Measurements from ENCODE around the gene FAM89A. TPM values are rescaled to one million over a fixed set of nuclear protein-coding genes. Genes with fewer than 3 reads are reported as not detected.

Gene FAM89A
- total and polyA plus RNA-seq, 2 experiments from 2014 or later = 13.0 to 24.7 TPM

GRCh38 chr1:231075497-231075896 lies 35.4 kb upstream of the FAM89A start:
- Histone ChIP-seq H3K27ac (no peak overlapping the region), H3K4me1 (ENCODE audit: low read depth) (no peaks in the 10 kb centered on the region), H3K9me3 (ENCODE audit: low read depth) (no peaks in the 10 kb centered on the region), H3K4me3 (no peak overlapping the region), H3K36me3 (no peaks in the 10 kb centered on the region), H3K27me3 (no peaks in the 10 kb centered on the region)
- TF ChIP-seq, protein P1, sequence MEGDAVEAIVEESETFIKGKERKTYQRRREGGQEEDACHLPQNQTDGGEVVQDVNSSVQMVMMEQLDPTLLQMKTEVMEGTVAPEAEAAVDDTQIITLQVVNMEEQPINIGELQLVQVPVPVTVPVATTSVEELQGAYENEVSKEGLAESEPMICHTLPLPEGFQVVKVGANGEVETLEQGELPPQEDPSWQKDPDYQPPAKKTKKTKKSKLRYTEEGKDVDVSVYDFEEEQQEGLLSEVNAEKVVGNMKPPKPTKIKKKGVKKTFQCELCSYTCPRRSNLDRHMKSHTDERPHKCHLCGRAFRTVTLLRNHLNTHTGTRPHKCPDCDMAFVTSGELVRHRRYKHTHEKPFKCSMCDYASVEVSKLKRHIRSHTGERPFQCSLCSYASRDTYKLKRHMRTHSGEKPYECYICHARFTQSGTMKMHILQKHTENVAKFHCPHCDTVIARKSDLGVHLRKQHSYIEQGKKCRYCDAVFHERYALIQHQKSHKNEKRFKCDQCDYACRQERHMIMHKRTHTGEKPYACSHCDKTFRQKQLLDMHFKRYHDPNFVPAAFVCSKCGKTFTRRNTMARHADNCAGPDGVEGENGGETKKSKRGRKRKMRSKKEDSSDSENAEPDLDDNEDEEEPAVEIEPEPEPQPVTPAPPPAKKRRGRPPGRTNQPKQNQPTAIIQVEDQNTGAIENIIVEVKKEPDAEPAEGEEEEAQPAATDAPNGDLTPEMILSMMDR (IDR thresholded peaks at IDR 0.05; ENCODE audit: low read depth, low read length) = no peak
- no peak for DNase-seq (ENCODE audit: low read depth in 1 of 2, low spot score in 1 of 2)

DNA sequence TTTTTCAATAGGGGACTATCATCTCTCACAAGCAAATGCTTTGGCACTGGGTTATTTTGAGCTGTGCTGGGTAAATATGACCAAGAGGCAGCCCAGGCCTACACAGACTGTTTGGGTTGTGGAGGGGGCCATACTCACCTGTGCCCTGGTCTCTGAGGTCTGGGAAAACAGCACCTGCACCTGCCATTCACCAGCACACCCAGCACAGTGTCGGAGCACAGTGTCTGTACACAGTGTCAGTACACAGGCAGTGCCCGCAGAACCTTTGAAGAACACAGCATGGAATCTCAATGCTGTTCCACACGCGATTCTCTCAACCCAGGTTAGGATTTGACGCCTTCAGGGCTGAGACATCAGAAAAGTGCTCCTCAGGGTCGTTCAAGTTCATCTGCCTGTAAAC lies 35.0 kb upstream of the FAM89A start:
- TF ChIP-seq, protein P1 (IDR thresholded peaks at IDR 0.05; ENCODE audit: low read depth, low read length) = no peak
- H3K4me1 ChIP-seq (ENCODE audit: low read depth) = no peaks in the 10 kb centered on the region
- no peak overlapping the region for H3K4me3 ChIP-seq
- H3K36me3 ChIP-seq = no peaks in the 10 kb centered on the region
- no peak overlapping the region for H3K27ac ChIP-seq
- H3K9me3 ChIP-seq (ENCODE audit: low read depth) = no peaks in the 10 kb centered on the region
- no peaks in the 10 kb centered on the region for H3K27me3 ChIP-seq
- no peak for DNase-seq (ENCODE audit: low read depth in 1 of 2, low spot score in 1 of 2)

- no peak overlapping the region for H3K27ac ChIP-seq
- TF ChIP-seq, protein P1 (IDR thresholded peaks at IDR 0.05; ENCODE audit: low read depth, low read length) = no peak
- H3K9me3 ChIP-seq (ENCODE audit: low read depth) = no peaks in the 10 kb centered on the region
- H3K27me3 ChIP-seq = no peaks in the 10 kb centered on the region
- DNase-seq (ENCODE audit: low read depth in 1 of 2, low spot score in 1 of 2) = no peak
- H3K36me3 ChIP-seq = no peaks in the 10 kb centered on the region
- H3K4me1 ChIP-seq (ENCODE audit: low read depth) = no peaks in the 10 kb centered on the region
- H3K4me3 ChIP-seq = no peak overlapping the region
Observed at GRCh38 chr1:231074046-231074445, 34.0 kb upstream of the FAM89A start.

- TF ChIP-seq, protein P1 (IDR thresholded peaks at IDR 0.05; ENCODE audit: low read depth, low read length) = no peak
- H3K27ac ChIP-seq = no peak overlapping the region
- DNase-seq (ENCODE audit: low read depth in 1 of 2, low spot score in 1 of 2) = no peak
Observed at GRCh38 chr1:231073331-231073730, 33.3 kb upstream of the FAM89A start.

GRCh38 chr1:231072502-231073094 lies 32.5 kb upstream of the FAM89A start:
- no peak for DNase-seq (ENCODE audit: low read depth in 1 of 2, low spot score in 1 of 2)
- H3K4me1 ChIP-seq (ENCODE audit: low read depth) = no peaks in the 10 kb centered on the region
- H3K9me3 ChIP-seq (ENCODE audit: low read depth) = no peaks in the 10 kb centered on the region
- H3K27me3 ChIP-seq = no peaks in the 10 kb centered on the region
- TF ChIP-seq, protein P1 (IDR thresholded peaks at IDR 0.05; ENCODE audit: low read depth, low read length) = no peak
- H3K27ac ChIP-seq = no peak overlapping the region
- no peak overlapping the region for H3K4me3 ChIP-seq
- H3K36me3 ChIP-seq = no peaks in the 10 kb centered on the region

More at GRCh38 chr1:231073331-231073730, 33.3 kb upstream of the FAM89A start:
- no peaks in the 10 kb centered on the region for H3K9me3 ChIP-seq (ENCODE audit: low read depth)
- H3K36me3 ChIP-seq = no peaks in the 10 kb centered on the region
- H3K4me1 ChIP-seq (ENCODE audit: low read depth) = no peaks in the 10 kb centered on the region
- H3K4me3 ChIP-seq = no peak overlapping the region
- no peaks in the 10 kb centered on the region for H3K27me3 ChIP-seq

Data from cardiac muscle cell (in vitro differentiated cells and primary cell).